K562 (cell line): ENCODE measurements around the gene N4BP3. TPM values are rescaled to one million over a fixed set of nuclear protein-coding genes. Genes with fewer than 3 reads are reported as not detected.

Source experiments
- ARID1B ChIP-seq: fragments of 450-650 bp; IDR thresholded peaks from 2 replicates; pipeline ENCODE4 v1.6.1; 2016; ENCODE audit warnings: antibody characterized with exemption, mild to moderate bottlenecking, inconsistent platforms
- ASH1L ChIP-seq: fragments of 450-650 bp; IDR thresholded peaks from 2 replicates; pipeline ENCODE4 v1.6.1; 2018; ENCODE audit warnings: borderline replicate concordance, mild to moderate bottlenecking, low read depth; ENCODE audit not compliant: partially characterized antibody
- CCNT2 ChIP-seq: IDR thresholded peaks from 2 replicates; pipeline ENCODE4 v1.6.1; 2011; ENCODE audit warnings: borderline replicate concordance, low read depth, mild to moderate bottlenecking, moderate library complexity, mixed read lengths, low read length; ENCODE audit not compliant: insufficient read length; ENCODE audit errors: extremely low read depth
- ELF2 ChIP-seq: fragments of 250-450 bp; sonication (Bioruptor Pico); IDR thresholded peaks from 2 replicates; pipeline ENCODE4 v1.5.0; 2021; ENCODE audit warnings: mild to moderate bottlenecking
- ESRRA ChIP-seq: fragments of 450-650 bp; IDR thresholded peaks from 2 replicates; pipeline ENCODE4 v1.6.1; 2014; ENCODE audit warnings: low read depth, mild to moderate bottlenecking, moderate library complexity, borderline replicate concordance
- SOX6 ChIP-seq: fragments of 450-650 bp; IDR thresholded peaks from 2 replicates; pipeline ENCODE4 v1.6.1; 2014; ENCODE audit warnings: mild to moderate bottlenecking
- TBP ChIP-seq: optimal IDR thresholded peaks from 2 replicates; pipeline ENCODE3; 2011; ENCODE audit warnings: low read depth, low read length, improper control_type of control experiment
- TEAD1 ChIP-seq, 2 experiments: fragments of 450-650 bp in 1 of 2; sonication (generic) in 1 of 2; formaldehyde crosslinking; IDR thresholded peaks; 2 replicates each; pipeline versions ENCODE4 v1.4.0 to v1.8.0; 2020 to 2022; ENCODE audit warnings: mild to moderate bottlenecking in 2 of 2, missing genetic modification reagents in 1 of 2
- ZNF311 ChIP-seq: fragments of 250-450 bp; sonication (Bioruptor Pico); IDR thresholded peaks from 2 replicates; pipeline ENCODE4 v1.4.0; 2020; ENCODE audit warnings: mild to moderate bottlenecking, moderate library complexity
- polyA plus RNA-seq, 8 experiments: library from polyadenylated mRNA; depleted of rRNA in 4 of 8; stranded (reverse) in 5 of 8; unstranded in 3 of 8; fragments of >200 nt; fragmentation: Nextera tagmentation in 2 of 8; fragmentation: Illumina TruSeq in 1 of 8; extraction: Ambion mirVana in 2 of 8; extraction: Trizol in 1 of 8; gene quantifications; 2 replicates each; pipeline versions ENCODE4 v1.2.1 to v1.2.3, GENCODE V29; 2011 to 2014; ENCODE audit warnings: inconsistent platforms in 1 of 8, missing spikeins in 1 of 8
- total RNA-seq, 7 experiments: library from RNA; depleted of rRNA in 6 of 7; stranded (reverse); fragments of >200 nt in 6 of 7; fragmentation: Illumina TruSeq in 2 of 7; extraction: Trizol in 2 of 7; gene quantifications; 2 replicates each; pipeline versions ENCODE4 v1.2.1 to v1.2.3, GENCODE V29; 2011 to 2021; ENCODE audit warnings: low replicate concordance in 1 of 7
- TF ChIP-seq, protein P1 (sequence below): fragments of 450-650 bp; IDR thresholded peaks from 2 replicates; pipeline ENCODE4 v1.7.1; 2018; ENCODE audit warnings: mild to moderate bottlenecking, low read depth; ENCODE audit not compliant: partially characterized antibody
- TF ChIP-seq, protein P2 (sequence below): IDR thresholded peaks from 2 replicates; pipeline ENCODE4 v1.6.1; 2014; ENCODE audit warnings: antibody characterized with exemption
- TF ChIP-seq, protein P3 (sequence below): fragments of 200-800 bp; sonication (Bioruptor generic); IDR thresholded peaks from 2 replicates; pipeline ENCODE4 v1.6.1; 2017; ENCODE audit warnings: missing genetic modification characterization, missing compliant biosample characterization
- TF ChIP-seq, protein P4 (sequence below), 2 experiments: fragments of 450-650 bp; conservative IDR thresholded peaks; 2 replicates each; pipeline ENCODE4 v1.6.1; 2017; ENCODE audit warnings: mild to moderate bottlenecking in 2 of 2, moderate library complexity in 2 of 2
- TF ChIP-seq, protein P5 (sequence below): fragments of 450-650 bp; IDR thresholded peaks from 2 replicates; pipeline ENCODE4 v1.6.1; 2016; ENCODE audit warnings: mild to moderate bottlenecking
- TF ChIP-seq, protein P6 (sequence below): fragments of 450-650 bp; formaldehyde crosslinking; IDR thresholded peaks from 2 replicates; pipeline ENCODE4 v1.4.0; 2022; ENCODE audit warnings: mild to moderate bottlenecking, moderate library complexity

The N4BP3 gene
- total and polyA plus RNA-seq, 9 of the 15 experiments (the other 6 are each of a cell fraction or from before 2014, with no cell fraction given) = 0.06 to 7.0 (median 2.4) TPM

DNA sequence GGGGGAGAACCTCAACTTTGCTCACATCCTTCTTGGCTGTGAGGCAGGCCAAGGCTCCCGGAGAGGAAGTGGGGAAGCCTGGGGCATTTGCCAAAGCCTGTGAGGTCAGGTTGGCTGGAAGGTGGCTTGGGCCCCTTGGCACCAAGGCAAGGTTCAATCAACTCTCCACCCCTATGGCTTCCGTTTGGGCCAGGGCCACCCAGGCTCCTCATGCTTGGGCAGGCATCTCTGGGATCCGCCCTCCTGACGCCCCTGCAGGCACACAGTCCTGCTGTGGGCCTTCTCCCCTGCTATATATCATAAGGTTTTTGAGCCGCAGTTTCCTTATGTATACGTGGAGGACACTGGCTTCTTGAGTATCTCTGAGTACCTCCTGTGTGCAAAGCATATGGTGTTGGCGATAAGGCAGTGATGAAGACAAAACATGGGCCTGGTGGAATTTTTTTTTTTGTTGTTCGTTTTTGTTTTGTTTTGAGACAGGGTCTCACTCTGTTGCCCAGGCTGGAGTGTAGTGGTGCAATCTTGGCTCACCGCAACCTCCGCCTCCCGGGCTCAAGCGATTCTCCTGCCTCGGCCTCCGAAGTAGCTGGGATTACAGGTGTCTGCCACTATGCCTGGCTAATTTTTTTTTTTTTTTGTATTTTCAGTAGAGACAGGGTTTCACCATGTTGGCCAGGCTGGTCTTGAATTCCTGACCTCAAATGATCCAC is 14.1 kb downstream of the N4BP3 start (continued):
- TF ChIP-seq, protein P1, sequence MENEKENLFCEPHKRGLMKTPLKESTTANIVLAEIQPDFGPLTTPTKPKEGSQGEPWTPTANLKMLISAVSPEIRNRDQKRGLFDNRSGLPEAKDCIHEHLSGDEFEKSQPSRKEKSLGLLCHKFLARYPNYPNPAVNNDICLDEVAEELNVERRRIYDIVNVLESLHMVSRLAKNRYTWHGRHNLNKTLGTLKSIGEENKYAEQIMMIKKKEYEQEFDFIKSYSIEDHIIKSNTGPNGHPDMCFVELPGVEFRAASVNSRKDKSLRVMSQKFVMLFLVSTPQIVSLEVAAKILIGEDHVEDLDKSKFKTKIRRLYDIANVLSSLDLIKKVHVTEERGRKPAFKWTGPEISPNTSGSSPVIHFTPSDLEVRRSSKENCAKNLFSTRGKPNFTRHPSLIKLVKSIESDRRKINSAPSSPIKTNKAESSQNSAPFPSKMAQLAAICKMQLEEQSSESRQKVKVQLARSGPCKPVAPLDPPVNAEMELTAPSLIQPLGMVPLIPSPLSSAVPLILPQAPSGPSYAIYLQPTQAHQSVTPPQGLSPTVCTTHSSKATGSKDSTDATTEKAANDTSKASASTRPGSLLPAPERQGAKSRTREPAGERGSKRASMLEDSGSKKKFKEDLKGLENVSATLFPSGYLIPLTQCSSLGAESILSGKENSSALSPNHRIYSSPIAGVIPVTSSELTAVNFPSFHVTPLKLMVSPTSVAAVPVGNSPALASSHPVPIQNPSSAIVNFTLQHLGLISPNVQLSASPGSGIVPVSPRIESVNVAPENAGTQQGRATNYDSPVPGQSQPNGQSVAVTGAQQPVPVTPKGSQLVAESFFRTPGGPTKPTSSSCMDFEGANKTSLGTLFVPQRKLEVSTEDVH = peak; percentile 66
- TF ChIP-seq ELF2 (CRISPR knock-in tag) (peak; percentile 65; the same call in 1 of the 2 replicates), TEAD1 (CRISPR knock-in tag; IDR thresholded peaks at IDR 0.05) (peak; percentile 20 to 58; a peak in 1 of 4 replicates), ESRRA (peak; percentile 37; the same call in 1 of the 2 replicates), CCNT2 (peak; percentile 59), ARID1B (peak; percentile 99), ZNF311 (peak; percentile 78), SOX6 (peak; percentile 98), TBP (peak; percentile 50), ASH1L (peak; percentile 32)
- TF ChIP-seq, protein P2, sequence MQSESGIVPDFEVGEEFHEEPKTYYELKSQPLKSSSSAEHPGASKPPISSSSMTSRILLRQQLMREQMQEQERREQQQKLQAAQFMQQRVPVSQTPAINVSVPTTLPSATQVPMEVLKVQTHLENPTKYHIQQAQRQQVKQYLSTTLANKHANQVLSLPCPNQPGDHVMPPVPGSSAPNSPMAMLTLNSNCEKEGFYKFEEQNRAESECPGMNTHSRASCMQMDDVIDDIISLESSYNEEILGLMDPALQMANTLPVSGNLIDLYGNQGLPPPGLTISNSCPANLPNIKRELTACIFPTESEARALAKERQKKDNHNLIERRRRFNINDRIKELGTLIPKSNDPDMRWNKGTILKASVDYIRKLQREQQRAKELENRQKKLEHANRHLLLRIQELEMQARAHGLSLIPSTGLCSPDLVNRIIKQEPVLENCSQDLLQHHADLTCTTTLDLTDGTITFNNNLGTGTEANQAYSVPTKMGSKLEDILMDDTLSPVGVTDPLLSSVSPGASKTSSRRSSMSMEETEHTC = peak; percentile 52; the same call in 1 of the 2 replicates
- TF ChIP-seq, protein P3, sequence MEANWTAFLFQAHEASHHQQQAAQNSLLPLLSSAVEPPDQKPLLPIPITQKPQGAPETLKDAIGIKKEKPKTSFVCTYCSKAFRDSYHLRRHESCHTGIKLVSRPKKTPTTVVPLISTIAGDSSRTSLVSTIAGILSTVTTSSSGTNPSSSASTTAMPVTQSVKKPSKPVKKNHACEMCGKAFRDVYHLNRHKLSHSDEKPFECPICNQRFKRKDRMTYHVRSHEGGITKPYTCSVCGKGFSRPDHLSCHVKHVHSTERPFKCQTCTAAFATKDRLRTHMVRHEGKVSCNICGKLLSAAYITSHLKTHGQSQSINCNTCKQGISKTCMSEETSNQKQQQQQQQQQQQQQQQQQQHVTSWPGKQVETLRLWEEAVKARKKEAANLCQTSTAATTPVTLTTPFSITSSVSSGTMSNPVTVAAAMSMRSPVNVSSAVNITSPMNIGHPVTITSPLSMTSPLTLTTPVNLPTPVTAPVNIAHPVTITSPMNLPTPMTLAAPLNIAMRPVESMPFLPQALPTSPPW (CRISPR knock-in tag) = peak; percentile 53; the same call in 1 of the 2 replicates
- TF ChIP-seq, protein P4, sequence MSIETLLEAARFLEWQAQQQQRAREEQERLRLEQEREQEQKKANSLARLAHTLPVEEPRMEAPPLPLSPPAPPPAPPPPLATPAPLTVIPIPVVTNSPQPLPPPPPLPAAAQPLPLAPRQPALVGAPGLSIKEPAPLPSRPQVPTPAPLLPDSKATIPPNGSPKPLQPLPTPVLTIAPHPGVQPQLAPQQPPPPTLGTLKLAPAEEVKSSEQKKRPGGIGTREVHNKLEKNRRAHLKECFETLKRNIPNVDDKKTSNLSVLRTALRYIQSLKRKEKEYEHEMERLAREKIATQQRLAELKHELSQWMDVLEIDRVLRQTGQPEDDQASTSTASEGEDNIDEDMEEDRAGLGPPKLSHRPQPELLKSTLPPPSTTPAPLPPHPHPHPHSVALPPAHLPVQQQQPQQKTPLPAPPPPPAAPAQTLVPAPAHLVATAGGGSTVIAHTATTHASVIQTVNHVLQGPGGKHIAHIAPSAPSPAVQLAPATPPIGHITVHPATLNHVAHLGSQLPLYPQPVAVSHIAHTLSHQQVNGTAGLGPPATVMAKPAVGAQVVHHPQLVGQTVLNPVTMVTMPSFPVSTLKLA (conservative IDR thresholded peaks at IDR 0.05) = peak; percentile 69 to 83
- TF ChIP-seq, protein P5, sequence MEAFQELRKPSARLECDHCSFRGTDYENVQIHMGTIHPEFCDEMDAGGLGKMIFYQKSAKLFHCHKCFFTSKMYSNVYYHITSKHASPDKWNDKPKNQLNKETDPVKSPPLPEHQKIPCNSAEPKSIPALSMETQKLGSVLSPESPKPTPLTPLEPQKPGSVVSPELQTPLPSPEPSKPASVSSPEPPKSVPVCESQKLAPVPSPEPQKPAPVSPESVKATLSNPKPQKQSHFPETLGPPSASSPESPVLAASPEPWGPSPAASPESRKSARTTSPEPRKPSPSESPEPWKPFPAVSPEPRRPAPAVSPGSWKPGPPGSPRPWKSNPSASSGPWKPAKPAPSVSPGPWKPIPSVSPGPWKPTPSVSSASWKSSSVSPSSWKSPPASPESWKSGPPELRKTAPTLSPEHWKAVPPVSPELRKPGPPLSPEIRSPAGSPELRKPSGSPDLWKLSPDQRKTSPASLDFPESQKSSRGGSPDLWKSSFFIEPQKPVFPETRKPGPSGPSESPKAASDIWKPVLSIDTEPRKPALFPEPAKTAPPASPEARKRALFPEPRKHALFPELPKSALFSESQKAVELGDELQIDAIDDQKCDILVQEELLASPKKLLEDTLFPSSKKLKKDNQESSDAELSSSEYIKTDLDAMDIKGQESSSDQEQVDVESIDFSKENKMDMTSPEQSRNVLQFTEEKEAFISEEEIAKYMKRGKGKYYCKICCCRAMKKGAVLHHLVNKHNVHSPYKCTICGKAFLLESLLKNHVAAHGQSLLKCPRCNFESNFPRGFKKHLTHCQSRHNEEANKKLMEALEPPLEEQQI = peak; percentile 70
- TF ChIP-seq, protein P6, sequence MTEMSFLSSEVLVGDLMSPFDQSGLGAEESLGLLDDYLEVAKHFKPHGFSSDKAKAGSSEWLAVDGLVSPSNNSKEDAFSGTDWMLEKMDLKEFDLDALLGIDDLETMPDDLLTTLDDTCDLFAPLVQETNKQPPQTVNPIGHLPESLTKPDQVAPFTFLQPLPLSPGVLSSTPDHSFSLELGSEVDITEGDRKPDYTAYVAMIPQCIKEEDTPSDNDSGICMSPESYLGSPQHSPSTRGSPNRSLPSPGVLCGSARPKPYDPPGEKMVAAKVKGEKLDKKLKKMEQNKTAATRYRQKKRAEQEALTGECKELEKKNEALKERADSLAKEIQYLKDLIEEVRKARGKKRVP (CRISPR knock-in tag) = peak; percentile 50; the same call in 1 of the 2 replicates
